ENCODE results near the gene NFRKB.
"Not testable (repeated sequence)": the region's sequence is repeated elsewhere in the genome, so short reads cannot be mapped to it uniquely, and the experiment has no call there.

GRCh38 chr11:129868626-129869025 is 26.8 kb downstream of the NFRKB start:
- TF ChIP-seq, protein P1, sequence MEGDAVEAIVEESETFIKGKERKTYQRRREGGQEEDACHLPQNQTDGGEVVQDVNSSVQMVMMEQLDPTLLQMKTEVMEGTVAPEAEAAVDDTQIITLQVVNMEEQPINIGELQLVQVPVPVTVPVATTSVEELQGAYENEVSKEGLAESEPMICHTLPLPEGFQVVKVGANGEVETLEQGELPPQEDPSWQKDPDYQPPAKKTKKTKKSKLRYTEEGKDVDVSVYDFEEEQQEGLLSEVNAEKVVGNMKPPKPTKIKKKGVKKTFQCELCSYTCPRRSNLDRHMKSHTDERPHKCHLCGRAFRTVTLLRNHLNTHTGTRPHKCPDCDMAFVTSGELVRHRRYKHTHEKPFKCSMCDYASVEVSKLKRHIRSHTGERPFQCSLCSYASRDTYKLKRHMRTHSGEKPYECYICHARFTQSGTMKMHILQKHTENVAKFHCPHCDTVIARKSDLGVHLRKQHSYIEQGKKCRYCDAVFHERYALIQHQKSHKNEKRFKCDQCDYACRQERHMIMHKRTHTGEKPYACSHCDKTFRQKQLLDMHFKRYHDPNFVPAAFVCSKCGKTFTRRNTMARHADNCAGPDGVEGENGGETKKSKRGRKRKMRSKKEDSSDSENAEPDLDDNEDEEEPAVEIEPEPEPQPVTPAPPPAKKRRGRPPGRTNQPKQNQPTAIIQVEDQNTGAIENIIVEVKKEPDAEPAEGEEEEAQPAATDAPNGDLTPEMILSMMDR (conservative IDR thresholded peaks at IDR 0.05; ENCODE audit: low read depth, low read length): not testable (repeated sequence)
- not testable (repeated sequence) for TF ChIP-seq EZH2 (IDR thresholded peaks at IDR 0.05; ENCODE audit: low read length, unreplicated experiment); EZH2phosphoT487 (IDR thresholded peaks at IDR 0.05; ENCODE audit: borderline replicate concordance, low read length)

Data from PC-3 (cell line).